ENCODE results near the gene SRGAP2C.
"Not testable (repeated sequence)": the region's sequence is repeated elsewhere in the genome, so short reads cannot be mapped to it uniquely, and the experiment has no call there.

The SRGAP2C gene

DNA sequence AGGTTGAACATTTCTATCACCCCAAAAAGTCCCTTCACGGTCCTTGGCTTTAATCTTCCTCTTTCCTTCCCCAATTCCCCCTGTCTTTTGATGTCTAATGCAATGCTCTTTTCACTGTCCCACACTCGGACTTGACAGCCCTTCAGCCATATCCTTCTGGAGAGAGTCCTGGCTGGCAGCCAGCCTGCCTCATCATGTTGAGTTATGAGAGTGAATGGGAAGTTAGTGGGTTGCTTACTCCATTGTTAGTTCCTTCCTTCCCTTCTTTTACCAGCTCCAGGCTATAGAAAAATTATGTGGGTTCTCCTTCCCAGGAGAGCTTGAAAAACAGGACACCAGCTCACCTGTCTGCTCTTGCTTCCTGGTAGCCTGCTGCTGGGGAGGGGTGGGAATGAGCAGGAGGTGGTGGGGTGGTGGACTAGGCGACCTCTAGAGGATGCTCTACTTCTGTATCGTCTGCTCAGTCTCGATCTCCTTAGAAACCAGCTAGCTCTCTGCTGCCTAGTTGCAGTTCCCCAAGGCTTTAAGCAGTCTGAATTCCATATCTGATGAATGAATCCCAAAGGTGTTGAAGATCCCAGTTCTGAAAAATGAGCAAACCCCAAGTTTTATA, 29.9 kb downstream of the SRGAP2C start:
- H3K9ac ChIP-seq (ENCODE audit: low read length); H3K4me1 ChIP-seq (ENCODE audit: control insufficient read depth, insufficient read depth, low read length); H3K27me3 ChIP-seq (ENCODE audit: control insufficient read depth, insufficient read depth, low read length); H3K9me3 ChIP-seq (ENCODE audit: control insufficient read depth, insufficient read depth, low read depth, low read length); H3K4me3 ChIP-seq (ENCODE audit: low read depth, low read length); H3K27ac ChIP-seq (ENCODE audit: low read depth, low read length); H3K36me3 ChIP-seq (ENCODE audit: control insufficient read depth, insufficient read depth, low read length): not testable (repeated sequence)

- H3K27me3 ChIP-seq (ENCODE audit: control insufficient read depth, insufficient read depth, low read length); H3K9ac ChIP-seq (ENCODE audit: low read length); H3K9me3 ChIP-seq (ENCODE audit: control insufficient read depth, insufficient read depth, low read depth, low read length); H3K36me3 ChIP-seq (ENCODE audit: control insufficient read depth, insufficient read depth, low read length); H3K27ac ChIP-seq (ENCODE audit: low read depth, low read length); H3K4me1 ChIP-seq (ENCODE audit: control insufficient read depth, insufficient read depth, low read length); H3K4me3 ChIP-seq (ENCODE audit: low read depth, low read length): not testable (repeated sequence)
Observed at GRCh38 chr1:121215699-121216417, 31.1 kb downstream of the SRGAP2C start.

DNA sequence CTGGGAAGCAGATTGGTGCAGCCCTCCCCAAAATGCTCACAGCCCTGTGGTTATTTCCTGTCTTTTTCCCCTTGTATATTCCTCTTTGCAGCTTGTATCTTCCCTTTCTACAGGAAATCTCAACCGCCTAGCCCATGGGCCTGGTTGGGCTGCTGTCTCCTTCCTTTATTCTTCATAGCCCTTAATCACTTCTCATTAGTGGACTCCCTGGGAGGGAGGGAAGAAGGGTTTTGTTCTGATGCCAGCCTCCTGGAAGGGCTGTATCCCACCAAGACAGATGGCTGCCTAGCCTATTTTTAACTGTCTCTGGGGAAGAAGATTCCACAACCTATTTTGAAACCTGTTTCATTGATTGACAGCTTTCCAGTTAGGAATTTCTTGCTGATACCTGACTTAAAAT, 31.9 kb downstream of the SRGAP2C start:
- H3K9me3 ChIP-seq (ENCODE audit: control insufficient read depth, insufficient read depth, low read depth, low read length); H3K27me3 ChIP-seq (ENCODE audit: control insufficient read depth, insufficient read depth, low read length); H3K27ac ChIP-seq (ENCODE audit: low read depth, low read length); H3K4me1 ChIP-seq (ENCODE audit: control insufficient read depth, insufficient read depth, low read length); H3K9ac ChIP-seq (ENCODE audit: low read length); H3K36me3 ChIP-seq (ENCODE audit: control insufficient read depth, insufficient read depth, low read length); H3K4me3 ChIP-seq (ENCODE audit: low read depth, low read length): not testable (repeated sequence)

GRCh38 chr1:121221770-121222169, 37.0 kb downstream of the SRGAP2C start:
- not testable (repeated sequence) for H3K4me3 ChIP-seq (ENCODE audit: low read depth, low read length); H3K27me3 ChIP-seq (ENCODE audit: control insufficient read depth, insufficient read depth, low read length); H3K9me3 ChIP-seq (ENCODE audit: control insufficient read depth, insufficient read depth, low read depth, low read length); H3K27ac ChIP-seq (ENCODE audit: low read depth, low read length); H3K36me3 ChIP-seq (ENCODE audit: control insufficient read depth, insufficient read depth, low read length); H3K4me1 ChIP-seq (ENCODE audit: control insufficient read depth, insufficient read depth, low read length); H3K9ac ChIP-seq (ENCODE audit: low read length)

DNA sequence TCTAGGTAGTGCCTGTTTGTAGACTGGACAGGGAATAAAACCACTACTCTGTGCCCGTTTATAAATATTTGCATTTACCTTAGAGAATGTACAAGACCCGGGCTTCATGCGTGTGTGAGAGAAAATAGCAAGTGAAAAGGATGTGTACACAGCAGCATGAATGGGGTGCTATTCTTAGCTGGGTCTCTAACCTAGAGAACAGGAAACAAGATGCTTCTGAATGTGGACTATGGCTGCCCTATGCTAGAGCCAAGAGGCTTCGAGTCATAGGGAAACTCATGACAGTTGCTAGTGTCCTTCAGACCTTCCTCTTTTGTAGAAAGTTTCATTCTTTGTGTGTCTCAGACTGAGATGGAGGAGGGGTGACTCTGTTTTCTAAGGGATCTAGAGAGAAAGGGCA, 39.9 kb downstream of the SRGAP2C start:
- H3K4me3 ChIP-seq (ENCODE audit: low read depth, low read length); H3K4me1 ChIP-seq (ENCODE audit: control insufficient read depth, insufficient read depth, low read length); H3K9me3 ChIP-seq (ENCODE audit: control insufficient read depth, insufficient read depth, low read depth, low read length); H3K27me3 ChIP-seq (ENCODE audit: control insufficient read depth, insufficient read depth, low read length); H3K36me3 ChIP-seq (ENCODE audit: control insufficient read depth, insufficient read depth, low read length); H3K27ac ChIP-seq (ENCODE audit: low read depth, low read length); H3K9ac ChIP-seq (ENCODE audit: low read length): not testable (repeated sequence)

- not testable (repeated sequence) for H3K27me3 ChIP-seq (ENCODE audit: control insufficient read depth, insufficient read depth, low read length); H3K36me3 ChIP-seq (ENCODE audit: control insufficient read depth, insufficient read depth, low read length); H3K4me3 ChIP-seq (ENCODE audit: low read depth, low read length); H3K9ac ChIP-seq (ENCODE audit: low read length); H3K27ac ChIP-seq (ENCODE audit: low read depth, low read length); H3K9me3 ChIP-seq (ENCODE audit: control insufficient read depth, insufficient read depth, low read depth, low read length); H3K4me1 ChIP-seq (ENCODE audit: control insufficient read depth, insufficient read depth, low read length)
Observed at GRCh38 chr1:121226295-121226904, 41.6 kb downstream of the SRGAP2C start.

- H3K4me1 ChIP-seq (ENCODE audit: control insufficient read depth, insufficient read depth, low read length); H3K27ac ChIP-seq (ENCODE audit: low read depth, low read length); H3K36me3 ChIP-seq (ENCODE audit: control insufficient read depth, insufficient read depth, low read length); H3K4me3 ChIP-seq (ENCODE audit: low read depth, low read length); H3K9ac ChIP-seq (ENCODE audit: low read length); H3K27me3 ChIP-seq (ENCODE audit: control insufficient read depth, insufficient read depth, low read length); H3K9me3 ChIP-seq (ENCODE audit: control insufficient read depth, insufficient read depth, low read depth, low read length): not testable (repeated sequence)
Observed at GRCh38 chr1:121226925-121227324, 42.1 kb downstream of the SRGAP2C start.

- not testable (repeated sequence) for H3K9ac ChIP-seq (ENCODE audit: low read length); H3K4me3 ChIP-seq (ENCODE audit: low read depth, low read length); H3K4me1 ChIP-seq (ENCODE audit: control insufficient read depth, insufficient read depth, low read length); H3K36me3 ChIP-seq (ENCODE audit: control insufficient read depth, insufficient read depth, low read length); H3K9me3 ChIP-seq (ENCODE audit: control insufficient read depth, insufficient read depth, low read depth, low read length); H3K27me3 ChIP-seq (ENCODE audit: control insufficient read depth, insufficient read depth, low read length); H3K27ac ChIP-seq (ENCODE audit: low read depth, low read length)
Observed at GRCh38 chr1:121227544-121228330, 43.0 kb downstream of the SRGAP2C start.

- not testable (repeated sequence) for H3K4me3 ChIP-seq (ENCODE audit: low read depth, low read length); H3K9ac ChIP-seq (ENCODE audit: low read length); H3K4me1 ChIP-seq (ENCODE audit: control insufficient read depth, insufficient read depth, low read length)
Observed at GRCh38 chr1:121230636-121231035, 45.9 kb downstream of the SRGAP2C start.

GRCh38 chr1:121232445-121233125, 47.8 kb downstream of the SRGAP2C start:
- H3K9ac ChIP-seq (ENCODE audit: low read length); H3K27ac ChIP-seq (ENCODE audit: low read depth, low read length); H3K36me3 ChIP-seq (ENCODE audit: control insufficient read depth, insufficient read depth, low read length); H3K27me3 ChIP-seq (ENCODE audit: control insufficient read depth, insufficient read depth, low read length); H3K4me1 ChIP-seq (ENCODE audit: control insufficient read depth, insufficient read depth, low read length); H3K9me3 ChIP-seq (ENCODE audit: control insufficient read depth, insufficient read depth, low read depth, low read length); H3K4me3 ChIP-seq (ENCODE audit: low read depth, low read length): not testable (repeated sequence)

More at GRCh38 chr1:121230636-121231035, 45.9 kb downstream of the SRGAP2C start:
- not testable (repeated sequence) for H3K27me3 ChIP-seq (ENCODE audit: control insufficient read depth, insufficient read depth, low read length); H3K27ac ChIP-seq (ENCODE audit: low read depth, low read length); H3K36me3 ChIP-seq (ENCODE audit: control insufficient read depth, insufficient read depth, low read length); H3K9me3 ChIP-seq (ENCODE audit: control insufficient read depth, insufficient read depth, low read depth, low read length)
